HCT116 (cell line): ENCODE measurements around the gene GCN1. TPM values are rescaled to one million over a fixed set of nuclear protein-coding genes. Genes with fewer than 3 reads are reported as not detected.

Experiments
- ATAC-seq: fragments of 200-7000 bp; cut with Tn5 transposase; 2 replicates; pipeline ENCODE4 v1.9.1; 2020; ENCODE audit warnings: mild to moderate bottlenecking, moderate library complexity
- BruUV-seq: library from RNA; stranded (reverse); fragments of 400-500 nt; replicated peaks from 2 replicates; lab custom pipeline; 2021; lab: Mats Ljungman, UMichigan
- CTCF ChIA-PET: fragments of 300-600 bp; sonication (Branson Sonifier 250); formaldehyde crosslinking; loops from one replicate; lab custom pipeline; 2021; ENCODE audit warnings: antibody characterized with exemption; lab: Charles Lee
- POLR2A ChIA-PET: fragments of 300-600, 350-600 bp; sonication (Branson Sonifier 250); formaldehyde crosslinking; loops from one replicate; lab custom pipeline; 2021; ENCODE audit warnings: antibody characterized with exemption; lab: Charles Lee
- RAD21 ChIA-PET, 2 experiments: fragments of 300-600 bp; sonication (Branson Sonifier 250); formaldehyde crosslinking; loops; one replicate each; lab custom pipeline; 2023; ENCODE audit warnings: low total read pairs in 2 of 2; ENCODE audit not compliant: uncharacterized antibody in 2 of 2, unreplicated experiment in 2 of 2, low non-redundant PET in 1 of 2; lab: Charles Lee
- DNase-seq: peaks from one replicate; pipeline ENCODE4 v3.0.0-alpha.2; 2010; ENCODE audit warnings: low read depth, low spot score
- H2AFZ ChIP-seq: fragments of 200-600 bp; shearing (Covaris generic), sonication (generic); 2 replicates; pipeline ENCODE4 v1.6.1; 2017; ENCODE audit warnings: low read depth, mixed run types, mixed read lengths, antibody characterized with exemption, low read length; ENCODE audit not compliant: poor library complexity, severe bottlenecking
- H3K27ac ChIP-seq: 2 replicates; pipeline ENCODE4 v1.5.1; 2012; ENCODE audit warnings: low read depth, low read length
- H3K27me3 ChIP-seq: fragments of 200-600 bp; sonication (generic); 2 replicates; pipeline ENCODE4 v1.6.1; 2016; ENCODE audit warnings: mixed run types, low read length, mixed read lengths; ENCODE audit not compliant: insufficient read depth
- H3K36me3 ChIP-seq, 2 experiments: fragments of 200-500 bp in 1 of 2; fragments of 200-600 bp in 1 of 2; sonication (Bioruptor generic) in 1 of 2; sonication (generic) in 1 of 2; 2 replicates each; pipeline versions ENCODE4 v1.5.1 to v1.6.1; 2014 to 2016; ENCODE audit warnings: low read length in 2 of 2, inconsistent platforms in 1 of 2, mixed read lengths in 1 of 2, mixed run types in 1 of 2; ENCODE audit not compliant: insufficient read depth in 2 of 2, control insufficient read depth in 1 of 2
- H3K4me1 ChIP-seq, 2 experiments: fragments of 200-600 bp in 1 of 2; sonication (generic) in 1 of 2; 2 replicates each; pipeline versions ENCODE4 v1.5.1 to v1.6.1; 2012 to 2017; ENCODE audit warnings: low read length in 2 of 2, inconsistent platforms in 1 of 2, mild to moderate bottlenecking in 1 of 2, mixed read lengths in 1 of 2, mixed run types in 1 of 2, moderate library complexity in 1 of 2; ENCODE audit not compliant: insufficient read depth in 2 of 2, control insufficient read depth in 1 of 2
- H3K4me2 ChIP-seq: fragments of 200-600 bp; sonication (generic); 2 replicates; pipeline ENCODE4 v1.6.1; 2017; ENCODE audit warnings: mixed run types, low read length, mixed read lengths
- H3K4me3 ChIP-seq, 2 experiments: fragments of 200-600 bp in 1 of 2; sonication (generic) in 1 of 2; replicated peaks in 1 of 2; 2 replicates each; pipeline ENCODE4 v1.5.1; 2011 to 2016; ENCODE audit warnings: low read length in 2 of 2, control low read depth in 1 of 2, low read depth in 1 of 2, mild to moderate bottlenecking in 1 of 2, mixed read lengths in 1 of 2, mixed run types in 1 of 2
- H3K79me2 ChIP-seq: fragments of 200-600 bp; sonication (generic); 2 replicates; pipeline ENCODE4 v1.6.1; 2017; ENCODE audit warnings: mild to moderate bottlenecking, mixed run types, low read length, moderate library complexity, mixed read lengths; ENCODE audit not compliant: insufficient read depth
- H3K9ac ChIP-seq: fragments of 200-600 bp; sonication (generic); 2 replicates; pipeline ENCODE4 v1.6.1; 2016; ENCODE audit warnings: low read length, mixed read lengths
- H3K9me2 ChIP-seq: fragments of 200-600 bp; sonication (generic), shearing (Covaris generic); 2 replicates; pipeline ENCODE4 v1.6.1; 2017; ENCODE audit warnings: mixed run types, mild to moderate bottlenecking, moderate library complexity; ENCODE audit not compliant: insufficient read depth
- H3K9me3 ChIP-seq, 2 experiments: fragments of 200-500 bp in 1 of 2; fragments of 200-600 bp in 1 of 2; sonication (Bioruptor generic) in 1 of 2; sonication (generic) in 1 of 2; 2 replicates each; pipeline ENCODE4 v1.6.1; 2014 to 2017; ENCODE audit warnings: low read length in 2 of 2, mixed read lengths in 2 of 2, inconsistent platforms in 1 of 2, low read depth in 1 of 2, mild to moderate bottlenecking in 1 of 2, mixed run types in 1 of 2, moderate library complexity in 1 of 2; ENCODE audit not compliant: control insufficient read depth in 1 of 2, insufficient read depth in 1 of 2
- H4K20me1 ChIP-seq: fragments of 200-600 bp; sonication (generic), shearing (Covaris generic); 2 replicates; pipeline ENCODE4 v1.6.1; 2017; ENCODE audit warnings: mixed run types, mild to moderate bottlenecking, moderate library complexity; ENCODE audit not compliant: insufficient read depth
- ATF3 ChIP-seq: IDR thresholded peaks from 2 replicates; pipeline ENCODE4 v1.6.1; 2012
- CBX3 ChIP-seq: IDR thresholded peaks from 2 replicates; pipeline ENCODE4 v1.6.1; 2012; ENCODE audit warnings: low read depth
- CEBPB ChIP-seq: IDR thresholded peaks from 2 replicates; pipeline ENCODE4 v1.6.1; 2012; ENCODE audit warnings: low read depth
- CTCF ChIP-seq, 3 experiments: fragments of 200-600 bp in 1 of 3; sonication (generic) in 1 of 3; IDR thresholded peaks in 2 of 3; conservative IDR thresholded peaks in 1 of 3; 2 replicates each; pipeline ENCODE4 v1.5.1; 2012 to 2017; ENCODE audit warnings: low read depth in 2 of 3, low read length in 2 of 3, antibody characterized with exemption in 1 of 3, borderline replicate concordance in 1 of 3, control low read depth in 1 of 3, mild to moderate bottlenecking in 1 of 3, mixed read lengths in 1 of 3, mixed run types in 1 of 3, moderate library complexity in 1 of 3; ENCODE audit not compliant: insufficient read depth in 1 of 3
- ELF1 ChIP-seq: IDR thresholded peaks from 2 replicates; pipeline ENCODE4 v1.6.1; 2012; ENCODE audit warnings: low read depth, borderline replicate concordance
- EZH2 ChIP-seq: fragments of 200-600 bp; sonication (generic); IDR thresholded peaks from 2 replicates; pipeline ENCODE4 v1.6.1; 2017; ENCODE audit warnings: antibody characterized with exemption, mixed run types
- EZH2phosphoT487 ChIP-seq: fragments of 200-600 bp; IDR thresholded peaks from 2 replicates; pipeline ENCODE4 v1.6.1; 2018; ENCODE audit warnings: antibody characterized with exemption, borderline replicate concordance
- FOSL1 ChIP-seq: IDR thresholded peaks from 2 replicates; pipeline ENCODE4 v1.6.1; 2012; ENCODE audit warnings: low read depth
- JUND ChIP-seq: IDR thresholded peaks from 2 replicates; pipeline ENCODE4 v1.6.1; 2012
- POLR2A ChIP-seq: IDR thresholded peaks from 2 replicates; pipeline ENCODE4 v1.7.0; 2011; ENCODE audit warnings: borderline replicate concordance; ENCODE audit not compliant: insufficient read depth, insufficient read length; ENCODE audit errors: extremely low read depth
- RAD21 ChIP-seq: IDR thresholded peaks from 2 replicates; pipeline ENCODE4 v1.6.1; 2012; ENCODE audit warnings: low read depth, mild to moderate bottlenecking
- SIN3A ChIP-seq: IDR thresholded peaks from 2 replicates; pipeline ENCODE4 v1.6.1; 2012; ENCODE audit warnings: low read depth
- SP1 ChIP-seq: IDR thresholded peaks from 2 replicates; pipeline ENCODE4 v1.6.1; 2012; ENCODE audit warnings: low read depth
- SRF ChIP-seq: IDR thresholded peaks from 2 replicates; pipeline ENCODE4 v1.6.1; 2012; ENCODE audit warnings: low read depth
- TCF7L2 ChIP-seq: IDR thresholded peaks from 2 replicates; pipeline ENCODE4 v1.7.0; 2011; ENCODE audit warnings: borderline replicate concordance, inconsistent platforms; ENCODE audit not compliant: insufficient read depth, insufficient read length; ENCODE audit errors: extremely low read depth
- YY1 ChIP-seq: IDR thresholded peaks from 2 replicates; pipeline ENCODE4 v1.6.1; 2011; ENCODE audit warnings: low read length, low read depth, moderate library complexity, mild to moderate bottlenecking; ENCODE audit not compliant: insufficient replicate concordance; ENCODE audit errors: extremely low read depth
- ZBTB33 ChIP-seq: IDR thresholded peaks from 2 replicates; pipeline ENCODE4 v1.6.1; 2011; ENCODE audit warnings: mild to moderate bottlenecking, low read length, moderate library complexity; ENCODE audit not compliant: insufficient replicate concordance; ENCODE audit errors: extremely low read depth
- ZFX ChIP-seq: fragments of 450-650 bp; IDR thresholded peaks from 2 replicates; pipeline ENCODE4 v1.6.1; 2017
- intact Hi-C: fragments of 100-400 bp; cut with micrococcal nuclease; formaldehyde crosslinking; loops from 2 replicates; pipeline ENCODE4 v1.10.0; 2022
- total RNA-seq: library from RNA; stranded (reverse); gene quantifications from one replicate; pipeline ENCODE4 v1.2.1, GENCODE V29; 2021; ENCODE audit not compliant: unreplicated experiment
- TF ChIP-seq, protein P1 (sequence below): IDR thresholded peaks from 2 replicates; pipeline ENCODE4 v1.6.1; 2012

GCN1 gene
- total RNA-seq, 1 experiment from 2014 or later: 184 TPM

- H3K9me2 ChIP-seq: no peaks in the 10 kb centered on the region
- DNase-seq (no peak), ATAC-seq (no peak)
- H3K4me2 ChIP-seq: no peak overlapping the region
- H3K4me3 ChIP-seq: no peak overlapping the region
- POLR2A ChIA-PET: no interaction called here
- no peaks in the 10 kb centered on the region for H3K9me3 ChIP-seq
- H3K36me3 ChIP-seq: peaks cover 6 to 22% of the 10 kb centered on the region in 2 experiments; a peak in 3 of 4 replicates
- no peak overlapping the region for H3K27ac ChIP-seq
- no peak overlapping the region for H3K9ac ChIP-seq
- intact Hi-C loops: no loop called here
- H3K79me2 ChIP-seq: peaks cover 65% of the 10 kb centered on the region
- H3K4me1 ChIP-seq: peaks cover 5 to 7% of the 10 kb centered on the region in 2 experiments
- CTCF ChIA-PET: interaction anchor here (1.7 kb wide), 1 partner anchor 14 kb away, joined by 7 read pairs; no protein-coding TSS in a partner anchor
- RAD21 ChIA-PET: no interaction called here
- H2AFZ ChIP-seq: no peak overlapping the region
- BruUV-seq: no TSS peak
- H4K20me1 ChIP-seq: no peaks in the 10 kb centered on the region
- H3K27me3 ChIP-seq: no peaks in the 10 kb centered on the region
- TF ChIP-seq EZH2phosphoT487 (no peak), TCF7L2 (no peak), FOSL1 (no peak), POLR2A (no peak), CTCF (IDR thresholded peaks at IDR 0.05 in 2 of 3, conservative IDR thresholded peaks at IDR 0.05 in 1 of 3; ENCODE audit: borderline replicate concordance in 1 of 3, insufficient read depth in 1 of 3, low read depth in 2 of 3, low read length in 2 of 3) (no peak), EZH2 (no peak), ELF1 (no peak), YY1 (no peak), SIN3A (no peak), CBX3 (no peak), ZFX (no peak), JUND (no peak), CEBPB (no peak), SP1 (no peak), SRF (no peak), RAD21 (no peak), ATF3 (no peak), ZBTB33 (no peak)
- TF ChIP-seq, protein P1, sequence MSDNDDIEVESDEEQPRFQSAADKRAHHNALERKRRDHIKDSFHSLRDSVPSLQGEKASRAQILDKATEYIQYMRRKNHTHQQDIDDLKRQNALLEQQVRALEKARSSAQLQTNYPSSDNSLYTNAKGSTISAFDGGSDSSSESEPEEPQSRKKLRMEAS: no peak
Observed at GRCh38 chr12:120101182-120101581, 93.3 kb downstream of the GCN1 start.
